ENCODE measurements around the gene SARM1.
"Not testable (repeated sequence)": the region's sequence is repeated elsewhere in the genome, so short reads cannot be mapped to it uniquely, and the experiment has no call there.

DNA sequence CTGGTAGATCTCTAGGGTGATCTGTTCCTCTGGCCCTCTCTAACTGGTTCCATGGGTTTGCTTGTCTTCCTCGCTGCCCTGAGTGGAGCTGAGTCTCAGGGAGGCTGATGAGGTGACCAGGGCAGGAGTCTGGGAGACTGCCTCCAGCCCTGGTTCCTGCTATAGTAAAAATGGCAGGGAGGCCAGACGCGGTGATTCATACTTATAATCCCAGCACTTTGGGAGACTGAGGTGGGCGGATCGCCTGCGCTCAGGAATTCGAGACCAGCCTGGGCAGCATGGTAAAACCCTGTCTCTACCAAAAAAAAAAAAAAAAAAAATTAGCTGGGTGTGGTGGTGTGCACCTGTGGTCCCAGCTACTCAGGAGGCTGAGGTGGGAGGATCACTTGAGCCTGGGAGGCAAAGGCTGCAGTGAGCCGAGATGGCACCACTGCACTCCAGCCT lies 32.7 kb upstream of the SARM1 start:
- TF ChIP-seq, protein P1, sequence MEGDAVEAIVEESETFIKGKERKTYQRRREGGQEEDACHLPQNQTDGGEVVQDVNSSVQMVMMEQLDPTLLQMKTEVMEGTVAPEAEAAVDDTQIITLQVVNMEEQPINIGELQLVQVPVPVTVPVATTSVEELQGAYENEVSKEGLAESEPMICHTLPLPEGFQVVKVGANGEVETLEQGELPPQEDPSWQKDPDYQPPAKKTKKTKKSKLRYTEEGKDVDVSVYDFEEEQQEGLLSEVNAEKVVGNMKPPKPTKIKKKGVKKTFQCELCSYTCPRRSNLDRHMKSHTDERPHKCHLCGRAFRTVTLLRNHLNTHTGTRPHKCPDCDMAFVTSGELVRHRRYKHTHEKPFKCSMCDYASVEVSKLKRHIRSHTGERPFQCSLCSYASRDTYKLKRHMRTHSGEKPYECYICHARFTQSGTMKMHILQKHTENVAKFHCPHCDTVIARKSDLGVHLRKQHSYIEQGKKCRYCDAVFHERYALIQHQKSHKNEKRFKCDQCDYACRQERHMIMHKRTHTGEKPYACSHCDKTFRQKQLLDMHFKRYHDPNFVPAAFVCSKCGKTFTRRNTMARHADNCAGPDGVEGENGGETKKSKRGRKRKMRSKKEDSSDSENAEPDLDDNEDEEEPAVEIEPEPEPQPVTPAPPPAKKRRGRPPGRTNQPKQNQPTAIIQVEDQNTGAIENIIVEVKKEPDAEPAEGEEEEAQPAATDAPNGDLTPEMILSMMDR (IDR thresholded peaks at IDR 0.05), result not testable (repeated sequence)
- not testable (repeated sequence) for TF ChIP-seq POLR2A (IDR thresholded peaks at IDR 0.05); POLR2AphosphoS5 (IDR thresholded peaks at IDR 0.05; ENCODE audit: insufficient read depth in 1 of 2, low read depth in 1 of 2)

All from vagina (tissue), 2 donors.